OCI-LY7 (cell line): ENCODE results near the gene SAP30L.

Source experiments
- CTCF ChIP-seq: fragments of 200-600 bp; sonication (generic); conservative IDR thresholded peaks from 2 replicates; pipeline ENCODE4 v1.5.1; 2014; ENCODE audit warnings: mild to moderate bottlenecking, antibody characterized with exemption, low read length, moderate library complexity, mixed read lengths
- EZH2phosphoT487 ChIP-seq: fragments of 200-600 bp; sonication (generic); IDR thresholded peaks from 2 replicates; pipeline ENCODE4 v1.6.1; 2018; ENCODE audit warnings: low read depth, borderline replicate concordance, mild to moderate bottlenecking, mixed run types, antibody characterized with exemption, low read length, moderate library complexity, mixed read lengths

GRCh38 chr5:154466147-154466546 lies 20.4 kb downstream of the SAP30L start:
- no peak for TF ChIP-seq CTCF
- TF ChIP-seq EZH2phosphoT487: no peak
